H1 (cell line): ENCODE data around the gene TRAIP. TPM values are rescaled to one million over a fixed set of nuclear protein-coding genes. Genes with fewer than 3 reads are reported as not detected.

Source experiments
- ASH2L ChIP-seq: fragments of 200-600, 300-600 bp; sonication (generic); IDR thresholded peaks from one replicate; pipeline ENCODE4 v1.7.1; 2017; ENCODE audit warnings: low read length
- BACH1 ChIP-seq: IDR thresholded peaks from 2 replicates; pipeline ENCODE4 v1.6.1; 2012; ENCODE audit warnings: low read length, improper control_type of control experiment
- CREB1 ChIP-seq: IDR thresholded peaks from 2 replicates; pipeline ENCODE4 v1.6.1; 2012; ENCODE audit warnings: inconsistent platforms
- EP300 ChIP-seq, 2 experiments: IDR thresholded peaks; 1 replicate in 1 of 2; 2 replicates in 1 of 2; pipeline ENCODE4 v1.6.1; 2011 to 2012; ENCODE audit warnings: low read depth in 2 of 2, low read length in 2 of 2, mild to moderate bottlenecking in 2 of 2, borderline replicate concordance in 1 of 2, inconsistent platforms in 1 of 2, moderate library complexity in 1 of 2
- HDAC6 ChIP-seq: IDR thresholded peaks from one replicate; pipeline ENCODE4 v1.7.1; 2012; ENCODE audit warnings: low read depth, mild to moderate bottlenecking, inconsistent platforms, low read length, moderate library complexity
- POLR2AphosphoS5 ChIP-seq: IDR thresholded peaks from 2 replicates; pipeline ENCODE4 v1.6.1; 2011; ENCODE audit warnings: low read depth, low read length
- RBBP5 ChIP-seq: IDR thresholded peaks from 2 replicates; pipeline ENCODE4 v1.7.1; 2012; ENCODE audit warnings: low read depth, mild to moderate bottlenecking, inconsistent platforms, low read length, moderate library complexity, borderline replicate concordance
- SIN3A ChIP-seq, 2 experiments: IDR thresholded peaks in 1 of 2; conservative IDR thresholded peaks in 1 of 2; 2 replicates each; pipeline ENCODE4 v1.6.1; 2011 to 2012; ENCODE audit warnings: low read length in 2 of 2, improper control_type of control experiment in 1 of 2, low read depth in 1 of 2, mild to moderate bottlenecking in 1 of 2
- SIX5 ChIP-seq: IDR thresholded peaks from 2 replicates; pipeline ENCODE4 v1.6.1; 2011; ENCODE audit warnings: mild to moderate bottlenecking, low read depth, low read length
- SP1 ChIP-seq: IDR thresholded peaks from 2 replicates; pipeline ENCODE4 v1.6.1; 2011; ENCODE audit warnings: low read depth, low read length
- SP2 ChIP-seq: IDR thresholded peaks from 2 replicates; pipeline ENCODE4 v1.6.1; 2012; ENCODE audit warnings: mild to moderate bottlenecking, low read length, inconsistent platforms
- TAF1 ChIP-seq: IDR thresholded peaks from 2 replicates; pipeline ENCODE4 v1.6.1; 2011; ENCODE audit warnings: mild to moderate bottlenecking, low read depth, low read length
- TBP ChIP-seq: IDR thresholded peaks from 2 replicates; pipeline ENCODE4 v1.6.1; 2011; ENCODE audit warnings: low read depth, low read length, improper control_type of control experiment
- TCF12 ChIP-seq: IDR thresholded peaks from 2 replicates; pipeline ENCODE4 v1.6.1; 2011; ENCODE audit warnings: low read depth, mild to moderate bottlenecking, low read length
- polyA plus RNA-seq, 7 experiments: library from polyadenylated mRNA; depleted of rRNA in 3 of 7; stranded (reverse) in 5 of 7; unstranded in 2 of 7; fragments of >200 nt in 5 of 7; fragments of 200-250 nt in 2 of 7; gene quantifications; 1 replicate in 5 of 7; 2 replicates in 1 of 7; 4 replicates in 1 of 7; pipeline versions ENCODE4 v1.2.1 to v1.2.3, GENCODE V29; 2011 to 2013; ENCODE audit warnings: missing spikeins in 2 of 7, mixed read lengths in 2 of 7
- total RNA-seq: library from RNA; stranded (reverse); fragmentation: NEBNext Ultra II Directional; extraction: Animal tissue kit (Norgen Biotek cat#: 25700); gene quantifications from 2 replicates; pipeline ENCODE4 v1.2.1, GENCODE V29; 2021
- TF ChIP-seq, protein P1 (sequence below): IDR thresholded peaks from 2 replicates; pipeline ENCODE4 v1.6.1; 2012; ENCODE audit warnings: inconsistent platforms
- TF ChIP-seq, protein P2 (sequence below), 3 experiments: IDR thresholded peaks; 1 replicate in 2 of 3; 2 replicates in 1 of 3; pipeline versions ENCODE4 v1.5.1 to v1.6.1; 2011; ENCODE audit warnings: low read length in 3 of 3, mild to moderate bottlenecking in 3 of 3, inconsistent platforms in 2 of 3, low read depth in 1 of 3, moderate library complexity in 1 of 3; ENCODE audit not compliant: insufficient read depth in 1 of 3; ENCODE audit errors: control extremely low read depth in 1 of 3
- TF ChIP-seq, protein P3 (sequence below): IDR thresholded peaks from 2 replicates; pipeline ENCODE4 v1.6.1; 2012; ENCODE audit warnings: inconsistent platforms
- TF ChIP-seq, protein P4 (sequence below): IDR thresholded peaks from 2 replicates; pipeline ENCODE4 v1.6.1; 2012; ENCODE audit warnings: low read length, inconsistent platforms

Gene TRAIP
- total and polyA plus RNA-seq, 2 of the 8 experiments (the other 6 are each of a cell fraction or from before 2014, with no cell fraction given), result 27.7 to 28.1 TPM

DNA sequence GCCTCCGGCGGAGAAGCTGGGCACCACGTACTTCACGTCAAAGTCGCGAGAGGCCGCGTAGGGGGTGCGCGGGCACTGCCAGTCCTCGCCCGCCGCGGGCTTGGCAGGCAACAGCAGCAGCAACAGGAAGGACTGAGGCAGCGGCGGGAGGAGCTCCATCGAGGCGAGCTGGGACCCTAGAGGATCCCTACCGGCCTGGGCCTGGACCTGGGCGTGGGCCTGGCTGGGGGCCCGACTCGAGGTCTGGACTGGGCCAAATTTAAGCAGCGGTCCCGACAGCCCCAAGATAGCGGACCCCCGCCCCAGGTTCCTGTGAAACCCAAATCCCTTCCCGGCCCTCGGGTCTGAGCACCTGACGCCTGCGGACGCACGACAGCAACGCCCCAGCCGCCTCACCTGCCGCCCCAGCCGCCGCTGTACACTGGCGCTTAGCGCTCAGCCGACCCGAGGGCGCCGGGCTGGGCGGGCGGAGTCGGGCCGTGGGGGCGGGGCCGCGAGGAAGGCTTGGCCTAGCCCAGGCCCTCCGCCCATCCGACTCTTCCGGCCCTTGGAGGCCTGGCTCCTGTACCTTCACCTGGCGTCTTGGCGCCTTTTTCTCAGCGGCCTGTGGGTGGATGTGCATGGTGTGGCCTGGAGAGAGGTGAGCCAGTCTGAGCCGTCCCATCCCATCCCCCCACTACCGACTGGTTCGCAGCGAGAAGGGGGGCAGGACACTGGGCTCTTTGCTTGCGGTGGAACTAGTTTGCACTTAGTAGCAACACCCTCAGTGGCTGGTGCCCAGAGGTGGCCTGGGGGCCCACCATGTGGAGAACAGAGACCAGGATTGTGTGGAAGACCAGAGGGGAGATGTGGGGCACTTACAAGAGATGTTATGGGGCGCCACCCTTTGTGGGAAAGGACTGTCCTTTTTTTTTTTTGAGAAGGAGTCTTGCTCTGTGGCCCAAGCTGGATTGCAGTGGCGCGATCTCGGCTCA lies 47.4 kb upstream of the TRAIP start, which contains the start of gene MST1R (continued):
- peak; percentile 81; the same call in 1 of the 2 replicates for TF ChIP-seq RBBP5
- peak; percentile 85 for TF ChIP-seq TAF1
- peak; percentile 71 for TF ChIP-seq POLR2AphosphoS5
- TF ChIP-seq, protein P1, sequence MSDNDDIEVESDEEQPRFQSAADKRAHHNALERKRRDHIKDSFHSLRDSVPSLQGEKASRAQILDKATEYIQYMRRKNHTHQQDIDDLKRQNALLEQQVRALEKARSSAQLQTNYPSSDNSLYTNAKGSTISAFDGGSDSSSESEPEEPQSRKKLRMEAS, result peak; percentile 93
- peak; percentile 45; the same call in 1 of the 2 replicates for TF ChIP-seq SP1
- TF ChIP-seq, protein P2, sequence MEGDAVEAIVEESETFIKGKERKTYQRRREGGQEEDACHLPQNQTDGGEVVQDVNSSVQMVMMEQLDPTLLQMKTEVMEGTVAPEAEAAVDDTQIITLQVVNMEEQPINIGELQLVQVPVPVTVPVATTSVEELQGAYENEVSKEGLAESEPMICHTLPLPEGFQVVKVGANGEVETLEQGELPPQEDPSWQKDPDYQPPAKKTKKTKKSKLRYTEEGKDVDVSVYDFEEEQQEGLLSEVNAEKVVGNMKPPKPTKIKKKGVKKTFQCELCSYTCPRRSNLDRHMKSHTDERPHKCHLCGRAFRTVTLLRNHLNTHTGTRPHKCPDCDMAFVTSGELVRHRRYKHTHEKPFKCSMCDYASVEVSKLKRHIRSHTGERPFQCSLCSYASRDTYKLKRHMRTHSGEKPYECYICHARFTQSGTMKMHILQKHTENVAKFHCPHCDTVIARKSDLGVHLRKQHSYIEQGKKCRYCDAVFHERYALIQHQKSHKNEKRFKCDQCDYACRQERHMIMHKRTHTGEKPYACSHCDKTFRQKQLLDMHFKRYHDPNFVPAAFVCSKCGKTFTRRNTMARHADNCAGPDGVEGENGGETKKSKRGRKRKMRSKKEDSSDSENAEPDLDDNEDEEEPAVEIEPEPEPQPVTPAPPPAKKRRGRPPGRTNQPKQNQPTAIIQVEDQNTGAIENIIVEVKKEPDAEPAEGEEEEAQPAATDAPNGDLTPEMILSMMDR (IDR thresholded peaks at IDR 0.05; ENCODE audit: control extremely low read depth in 1 of 3, insufficient read depth in 1 of 3, low read depth in 1 of 3, low read length in 3 of 3), result peak in 1 of 3 experiments; percentile 2; a peak in 1 of 4 replicates
- TF ChIP-seq, protein P3, sequence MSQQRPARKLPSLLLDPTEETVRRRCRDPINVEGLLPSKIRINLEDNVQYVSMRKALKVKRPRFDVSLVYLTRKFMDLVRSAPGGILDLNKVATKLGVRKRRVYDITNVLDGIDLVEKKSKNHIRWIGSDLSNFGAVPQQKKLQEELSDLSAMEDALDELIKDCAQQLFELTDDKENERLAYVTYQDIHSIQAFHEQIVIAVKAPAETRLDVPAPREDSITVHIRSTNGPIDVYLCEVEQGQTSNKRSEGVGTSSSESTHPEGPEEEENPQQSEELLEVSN, result peak; percentile 94
- TF ChIP-seq ASH2L, result peak; percentile 53
- no peak for TF ChIP-seq HDAC6
- TF ChIP-seq TBP, result peak; percentile 77
- TF ChIP-seq SIX5, result no peak
- TF ChIP-seq TCF12, result 0 out of 2 replicates have a peak, but pooled peaks have one; percentile 4
- TF ChIP-seq, protein P4, sequence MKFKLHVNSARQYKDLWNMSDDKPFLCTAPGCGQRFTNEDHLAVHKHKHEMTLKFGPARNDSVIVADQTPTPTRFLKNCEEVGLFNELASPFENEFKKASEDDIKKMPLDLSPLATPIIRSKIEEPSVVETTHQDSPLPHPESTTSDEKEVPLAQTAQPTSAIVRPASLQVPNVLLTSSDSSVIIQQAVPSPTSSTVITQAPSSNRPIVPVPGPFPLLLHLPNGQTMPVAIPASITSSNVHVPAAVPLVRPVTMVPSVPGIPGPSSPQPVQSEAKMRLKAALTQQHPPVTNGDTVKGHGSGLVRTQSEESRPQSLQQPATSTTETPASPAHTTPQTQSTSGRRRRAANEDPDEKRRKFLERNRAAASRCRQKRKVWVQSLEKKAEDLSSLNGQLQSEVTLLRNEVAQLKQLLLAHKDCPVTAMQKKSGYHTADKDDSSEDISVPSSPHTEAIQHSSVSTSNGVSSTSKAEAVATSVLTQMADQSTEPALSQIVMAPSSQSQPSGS, result 0 out of 2 replicates have a peak, but pooled peaks have one; percentile 44
- TF ChIP-seq CREB1, result peak; percentile 28; the same call in 1 of the 2 replicates
- 0 out of 4 replicates have a peak, but pooled peaks of 1 of the 2 experiments have one; percentile 35 for TF ChIP-seq SIN3A (conservative IDR thresholded peaks at IDR 0.05 in 1 of 2, IDR thresholded peaks at IDR 0.05 in 1 of 2; ENCODE audit: low read depth in 1 of 2, low read length in 2 of 2)
- no peak for TF ChIP-seq BACH1
- TF ChIP-seq EP300 (IDR thresholded peaks at IDR 0.05; ENCODE audit: borderline replicate concordance in 1 of 2, low read depth in 2 of 2, low read length in 2 of 2), result no peak
- no peak for TF ChIP-seq SP2
